GM23338 (cell line): ENCODE results near the gene BOLA3. TPM values are rescaled to one million over a fixed set of nuclear protein-coding genes. Genes with fewer than 3 reads are reported as not detected.

ENCODE experiments used
- ATAC-seq: fragments of 200-7000 bp; cut with Tn5 transposase; 3 replicates; pipeline ENCODE4 v1.9.1; 2020
- DNase-seq: peaks from one replicate; pipeline ENCODE4 v3.0.0-alpha.2; 2015; ENCODE audit warnings: low spot score
- H2AFZ ChIP-seq: fragments of 200-600 bp; sonication (generic); 2 replicates; pipeline ENCODE4 v1.8.0; 2016; ENCODE audit warnings: antibody characterized with exemption, mild to moderate bottlenecking, moderate library complexity
- H3F3A ChIP-seq: fragments of 200-600 bp; sonication (generic); replicated peaks from 2 replicates; pipeline ENCODE4 v1.8.0; 2017; ENCODE audit warnings: antibody characterized with exemption, mixed run types, low read depth
- H3K27ac ChIP-seq: fragments of 200-600 bp; sonication (generic); 2 replicates; pipeline ENCODE4 v1.6.1; 2016; ENCODE audit warnings: low read depth
- H3K27me3 ChIP-seq: fragments of 200-600 bp; sonication (generic); 2 replicates; pipeline ENCODE4 v1.8.0; 2016; ENCODE audit warnings: mild to moderate bottlenecking, mixed run types, moderate library complexity; ENCODE audit not compliant: insufficient read depth
- H3K36me3 ChIP-seq: fragments of 200-600 bp; sonication (generic); 2 replicates; pipeline ENCODE4 v1.8.0; 2016; ENCODE audit warnings: mild to moderate bottlenecking; ENCODE audit not compliant: insufficient read depth
- H3K4me1 ChIP-seq: fragments of 200-600 bp; sonication (generic); 2 replicates; pipeline ENCODE4 v1.8.0; 2016; ENCODE audit warnings: mild to moderate bottlenecking, moderate library complexity; ENCODE audit not compliant: insufficient read depth
- H3K4me2 ChIP-seq: fragments of 200-600 bp; sonication (generic); 2 replicates; pipeline ENCODE4 v1.7.1; 2017; ENCODE audit warnings: mixed run types
- H3K4me3 ChIP-seq: fragments of 200-600 bp; sonication (generic); 2 replicates; pipeline ENCODE4 v1.6.1; 2016; ENCODE audit warnings: mixed run types
- H3K79me2 ChIP-seq: fragments of 200-600 bp; sonication (generic); replicated peaks from 2 replicates; pipeline ENCODE4 v1.8.0; 2017; ENCODE audit warnings: mild to moderate bottlenecking; ENCODE audit not compliant: insufficient read depth
- H3K9me2 ChIP-seq: fragments of 200-600 bp; sonication (generic); 2 replicates; pipeline ENCODE4 v1.8.0; 2017; ENCODE audit not compliant: insufficient read depth
- H4K20me1 ChIP-seq: fragments of 200-600 bp; sonication (generic); replicated peaks from 2 replicates; pipeline ENCODE4 v1.8.0; 2017; ENCODE audit warnings: mild to moderate bottlenecking; ENCODE audit not compliant: insufficient read depth
- H3K27ac Mint-ChIP-seq: 2 replicates; pipeline ENCODE4 v1.8.0; 2020; ENCODE audit warnings: inconsistent platforms, mild to moderate bottlenecking, moderate library complexity, mixed read lengths
- H3K27me3 Mint-ChIP-seq: 3 replicates; pipeline ENCODE4 v1.8.0; 2022; ENCODE audit warnings: low read depth, mild to moderate bottlenecking, moderate library complexity, mixed read lengths, inconsistent platforms; ENCODE audit not compliant: insufficient read depth, poor library complexity
- H3K36me3 Mint-ChIP-seq: 3 replicates; pipeline ENCODE4 v1.8.0; 2021; ENCODE audit warnings: low read depth, mild to moderate bottlenecking, inconsistent platforms, moderate library complexity, mixed read lengths
- H3K4me1 Mint-ChIP-seq: 3 replicates; pipeline ENCODE4 v1.8.0; 2020; ENCODE audit warnings: mild to moderate bottlenecking, inconsistent platforms, mixed read lengths
- H3K4me3 Mint-ChIP-seq: 3 replicates; pipeline ENCODE4 v1.8.0; 2021; ENCODE audit warnings: moderate library complexity, mild to moderate bottlenecking, inconsistent platforms, mixed read lengths
- H3K9me3 Mint-ChIP-seq: 3 replicates; pipeline ENCODE4 v1.8.0; 2020; ENCODE audit warnings: moderate library complexity, mild to moderate bottlenecking, inconsistent platforms, mixed read lengths
- CREB1 ChIP-seq: fragments of 250-450 bp; sonication (Bioruptor Pico); IDR thresholded peaks from 2 replicates; pipeline ENCODE4 v1.5.0; 2020; ENCODE audit warnings: low read depth, mild to moderate bottlenecking, moderate library complexity
- CTCF ChIP-seq, 2 experiments: fragments of 200-600 bp in 1 of 2; sonication (generic) in 1 of 2; conservative IDR thresholded peaks; 2 replicates each; pipeline versions ENCODE4 v1.5.1 to v1.6.1; 2016 to 2017; ENCODE audit warnings: antibody characterized with exemption in 2 of 2, low read depth in 2 of 2, mild to moderate bottlenecking in 2 of 2, moderate library complexity in 1 of 2
- ETS1 ChIP-seq: IDR thresholded peaks from 2 replicates; pipeline ENCODE4 v1.6.1; 2016; ENCODE audit warnings: antibody characterized with exemption
- EZH2 ChIP-seq: fragments of 200-600 bp; sonication (generic); IDR thresholded peaks from one replicate; pipeline ENCODE4 v1.8.0; 2017; ENCODE audit warnings: antibody characterized with exemption, mild to moderate bottlenecking, low read depth; ENCODE audit not compliant: unreplicated experiment
- EZH2phosphoT487 ChIP-seq: fragments of 200-600 bp; sonication (generic); IDR thresholded peaks from one replicate; pipeline ENCODE4 v1.8.1; 2018; ENCODE audit warnings: antibody characterized with exemption; ENCODE audit not compliant: unreplicated experiment
- JUNB ChIP-seq: IDR thresholded peaks from one replicate; pipeline ENCODE4 v1.6.1; 2016; ENCODE audit warnings: antibody characterized with exemption; ENCODE audit not compliant: unreplicated experiment
- NANOG ChIP-seq: IDR thresholded peaks from 2 replicates; pipeline ENCODE4 v1.6.1; 2016; ENCODE audit warnings: antibody characterized with exemption, borderline replicate concordance
- POLR2AphosphoS5 ChIP-seq: IDR thresholded peaks from 2 replicates; pipeline ENCODE4 v1.6.1; 2016; ENCODE audit warnings: antibody characterized with exemption, low read depth
- REST ChIP-seq: IDR thresholded peaks from one replicate; pipeline ENCODE4 v1.6.1; 2018; ENCODE audit warnings: antibody characterized with exemption; ENCODE audit not compliant: unreplicated experiment
- STAT1 ChIP-seq: IDR thresholded peaks from one replicate; pipeline ENCODE4 v1.6.1; 2016; ENCODE audit warnings: antibody characterized with exemption; ENCODE audit not compliant: unreplicated experiment
- ZNF114 ChIP-seq: fragments of 250-450 bp; sonication (Bioruptor Pico); IDR thresholded peaks from 2 replicates; pipeline ENCODE4 v1.5.0; 2020; ENCODE audit warnings: mild to moderate bottlenecking, moderate library complexity
- ZNF331 ChIP-seq: fragments of 250-450 bp; sonication (Bioruptor Pico); IDR thresholded peaks from 2 replicates; pipeline ENCODE4 v1.5.0; 2020; ENCODE audit warnings: low read depth, mild to moderate bottlenecking, moderate library complexity
- ZNF462 ChIP-seq: fragments of 250-450 bp; sonication (Bioruptor Pico); IDR thresholded peaks from 2 replicates; pipeline ENCODE4 v1.5.0; 2020; ENCODE audit warnings: mild to moderate bottlenecking, moderate library complexity
- polyA plus RNA-seq: library from polyadenylated mRNA; unstranded; fragments of >200 nt; fragmentation: Nextera tagmentation; extraction: Ambion mirVana; gene quantifications from 2 replicates; pipeline ENCODE4 v1.2.1, GENCODE V29; 2016
- total RNA-seq: library from RNA; depleted of rRNA; stranded (reverse); fragments of >200 nt; shearing (Covaris generic); gene quantifications from 2 replicates; pipeline ENCODE4 v1.2.3, GENCODE V29; 2014

BOLA3 gene
- total and polyA plus RNA-seq, 2 experiments from 2014 or later = 89.8 to 233 TPM

GRCh38 chr2:74155830-74156229 lies 8.1 kb upstream of the BOLA3 start:
- ATAC-seq = no peak
- peaks cover 59% of the 10 kb centered on the region for H3K36me3 Mint-ChIP-seq
- H3K4me3 ChIP-seq = no peak overlapping the region
- H3K4me1 ChIP-seq = no peaks in the 10 kb centered on the region
- H3K36me3 ChIP-seq = peaks cover 46% of the 10 kb centered on the region
- H3K4me1 Mint-ChIP-seq = no peaks in the 10 kb centered on the region
- peaks cover 9% of the 10 kb centered on the region; the same call in 1 of the 2 replicates for H3K79me2 ChIP-seq
- H4K20me1 ChIP-seq = peaks cover 16% of the 10 kb centered on the region; the same call in 1 of the 2 replicates
- no peak for DNase-seq
- no peaks in the 10 kb centered on the region for H3K27me3 ChIP-seq
- H3K9me3 Mint-ChIP-seq = no peaks in the 10 kb centered on the region; the same call in 2 of the 3 replicates
- TF ChIP-seq JUNB (no peak), CTCF (conservative IDR thresholded peaks at IDR 0.05; ENCODE audit: low read depth in 2 of 2) (no peak), ZNF114 (CRISPR knock-in tag) (no peak), ZNF331 (CRISPR knock-in tag) (no peak), EZH2phosphoT487 (no peak), REST (no peak), CREB1 (no peak), NANOG (no peak), EZH2 (no peak), ZNF462 (CRISPR knock-in tag) (no peak), STAT1 (no peak), POLR2AphosphoS5 (no peak), ETS1 (no peak)
- H3F3A ChIP-seq = peaks cover 10% of the 10 kb centered on the region; the same call in 1 of the 2 replicates
- no peak overlapping the region for H3K27ac Mint-ChIP-seq
- H3K27ac ChIP-seq = no peak overlapping the region
- no peak overlapping the region for H3K4me3 Mint-ChIP-seq
- H3K27me3 Mint-ChIP-seq = peaks cover 2% of the 10 kb centered on the region
- no peak overlapping the region for H2AFZ ChIP-seq
- H3K4me2 ChIP-seq = no peak overlapping the region
- H3K9me2 ChIP-seq = no peaks in the 10 kb centered on the region
